HG02798 (cell line): ENCODE measurements around the gene COL15A1.
"Not testable (repeated sequence)": the region's sequence is repeated elsewhere in the genome, so short reads cannot be mapped to it uniquely, and the experiment has no call there.

Source experiments
- ATAC-seq: cut with Tn5 transposase; IDR thresholded peaks from one replicate; pipeline ENCODE4 v1.9.1; 2021; ENCODE audit warnings: mild to moderate bottlenecking; ENCODE audit not compliant: unreplicated experiment, poor library complexity

The COL15A1 gene

DNA sequence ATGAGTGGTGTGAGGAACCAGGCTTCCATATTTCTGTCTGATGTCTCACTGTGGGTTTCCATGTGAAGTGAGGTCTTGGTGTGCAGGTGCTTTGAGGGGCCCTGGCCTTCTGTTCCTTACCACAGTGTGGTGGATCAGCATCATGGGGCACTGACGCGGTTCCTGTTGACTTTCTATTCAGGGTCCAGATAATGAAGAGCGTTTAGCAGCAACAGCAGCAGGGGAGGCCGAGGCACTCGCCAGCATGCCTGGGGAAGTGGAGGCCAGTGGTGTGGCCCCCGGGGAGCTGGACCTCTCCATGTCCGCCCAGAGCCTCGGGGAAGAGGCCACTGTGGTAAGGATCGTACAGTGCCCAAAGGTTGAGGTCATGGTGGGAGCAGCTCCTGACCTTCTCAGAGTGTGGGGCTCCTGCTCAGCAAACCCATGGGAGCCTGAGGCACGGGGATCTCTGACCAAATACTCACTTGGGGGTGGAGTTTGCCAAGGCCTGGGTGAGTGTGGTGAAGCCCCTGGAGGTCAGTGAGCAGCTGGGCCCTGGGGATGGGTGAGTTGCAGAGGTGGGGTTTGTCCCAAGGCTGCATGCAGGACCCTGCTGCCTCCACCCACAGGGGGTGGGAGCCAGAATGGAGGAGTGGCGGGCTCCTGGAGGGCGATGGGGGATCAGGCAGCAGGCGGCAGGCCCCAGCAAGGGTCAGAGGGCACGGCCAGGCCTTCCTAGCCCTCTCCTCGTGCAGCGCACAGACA, 61.2 kb downstream of the COL15A1 start:
- ATAC-seq, result no peak

DNA sequence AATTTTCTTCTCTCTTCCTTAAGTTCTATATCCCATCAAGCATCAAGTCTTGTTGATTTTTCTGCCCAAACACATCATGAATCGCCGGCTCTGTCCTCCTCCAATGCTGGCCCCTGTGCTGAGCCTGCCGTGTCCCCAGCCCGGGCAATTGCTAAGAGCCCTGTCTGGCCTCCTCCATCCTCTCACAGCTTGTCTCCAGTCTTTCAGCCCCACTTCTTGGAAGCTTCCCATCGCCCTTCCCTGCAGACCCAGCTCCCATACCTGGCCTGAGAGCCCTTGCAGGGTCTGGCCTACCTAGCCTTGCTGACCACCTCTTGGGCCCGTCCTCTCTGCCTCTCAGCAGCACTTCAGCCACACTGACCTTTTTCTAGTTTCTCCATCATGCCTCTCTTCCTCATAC, 61.9 kb downstream of the COL15A1 start:
- no peak for ATAC-seq

DNA sequence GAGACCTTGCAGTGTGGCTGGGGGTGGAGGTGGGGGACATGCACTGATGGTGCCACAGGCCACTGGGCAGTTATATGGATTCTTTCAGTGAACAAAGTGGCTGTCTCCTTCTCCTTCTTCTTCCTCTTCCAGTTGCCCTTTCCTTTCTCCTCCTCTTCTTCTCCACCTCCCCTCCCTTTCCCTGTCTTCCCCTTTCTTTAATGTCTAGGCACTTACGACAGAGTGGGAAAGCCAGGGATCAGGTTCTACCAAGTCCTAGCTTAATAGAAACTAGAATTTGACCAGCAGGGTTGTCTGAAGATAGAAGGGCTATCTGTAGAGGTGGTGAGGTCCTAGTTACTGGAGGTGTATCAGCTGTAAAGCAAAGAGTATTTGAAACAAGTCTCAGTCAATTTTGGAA, 62.8 kb downstream of the COL15A1 start:
- no peak for ATAC-seq

DNA sequence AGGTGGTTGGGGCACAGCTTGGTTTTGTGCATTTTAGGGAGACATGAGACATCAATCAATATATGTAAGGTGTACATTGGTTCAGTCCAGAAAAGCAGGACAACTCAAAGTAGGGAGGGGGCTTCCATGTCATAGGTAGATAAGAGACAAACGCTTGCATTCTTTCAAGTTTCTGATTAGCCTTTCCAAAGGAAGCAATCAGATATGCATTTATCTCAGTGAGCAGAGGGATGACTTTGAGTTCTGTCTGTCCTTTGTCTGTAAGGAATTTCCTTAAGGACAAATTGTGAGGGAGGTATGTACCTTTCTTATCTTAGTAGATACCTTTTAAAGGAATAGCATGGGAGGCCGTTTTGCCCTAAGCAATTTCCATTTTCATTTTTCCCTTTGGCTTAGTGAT, 63.3 kb downstream of the COL15A1 start:
- ATAC-seq, result no peak

DNA sequence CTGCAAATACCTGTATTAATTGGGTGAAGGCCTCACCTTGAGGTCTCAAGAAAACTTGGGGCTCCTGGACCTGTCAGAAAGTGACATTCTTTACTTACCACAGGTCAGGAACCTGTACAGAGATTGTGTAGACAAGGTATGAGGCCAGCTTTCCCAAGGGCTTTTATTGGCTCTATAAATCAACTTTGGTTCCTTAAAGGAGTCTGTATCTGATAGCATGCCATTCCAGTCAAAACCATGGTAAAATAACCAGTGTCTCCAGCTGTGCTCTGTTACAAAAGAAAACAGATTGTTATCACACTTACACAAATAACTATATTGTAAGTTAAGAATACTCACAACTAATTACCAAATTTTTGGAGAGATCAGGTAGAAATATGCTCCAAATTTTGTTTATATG, 64.5 kb downstream of the COL15A1 start:
- no peak for ATAC-seq

DNA sequence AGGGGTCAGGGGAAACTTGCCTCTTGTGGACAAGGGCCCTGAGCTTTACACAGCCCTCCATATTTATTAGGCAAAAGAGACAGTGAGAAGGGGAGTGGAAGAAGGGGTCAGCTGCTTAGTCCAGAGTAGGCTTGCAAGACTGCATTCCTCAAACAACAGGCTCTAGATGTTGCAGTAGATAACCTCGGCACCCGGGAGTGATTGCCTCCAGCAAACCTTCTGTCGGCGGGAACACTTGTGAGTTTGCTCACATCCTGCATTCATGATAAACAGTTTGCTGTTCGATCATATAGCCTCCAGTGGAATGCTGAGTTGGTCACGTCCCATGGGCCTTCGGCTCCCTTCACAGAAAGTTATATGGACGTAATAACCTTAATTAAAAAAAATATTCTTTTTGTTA, 66.7 kb downstream of the COL15A1 start:
- not testable (repeated sequence) for ATAC-seq

DNA sequence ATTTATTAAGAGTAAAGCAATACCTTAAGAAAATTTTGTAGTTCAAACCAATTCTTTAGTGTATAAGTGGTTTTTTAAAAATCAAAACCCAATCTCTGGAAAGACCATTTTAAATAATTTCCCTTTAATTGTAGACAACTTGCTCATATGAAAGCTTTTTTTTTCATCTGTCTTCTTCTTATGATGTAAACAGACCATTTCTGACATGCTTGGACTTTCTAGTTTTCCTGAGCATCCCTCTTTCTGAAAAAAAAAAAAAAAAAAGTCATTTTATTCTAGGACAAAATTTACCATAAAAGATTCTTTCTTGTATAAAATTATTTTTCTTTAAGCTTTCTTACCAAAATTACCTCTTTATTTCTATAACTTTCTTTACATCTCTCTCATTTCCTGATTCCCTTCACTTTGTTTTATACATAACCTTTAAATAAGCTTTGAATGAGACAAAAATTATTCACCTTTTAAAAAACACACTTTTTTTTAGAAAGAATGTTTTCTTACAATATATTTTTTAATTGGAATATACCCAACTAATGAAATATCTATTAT, 67.5 kb downstream of the COL15A1 start:
- no peak for ATAC-seq

DNA sequence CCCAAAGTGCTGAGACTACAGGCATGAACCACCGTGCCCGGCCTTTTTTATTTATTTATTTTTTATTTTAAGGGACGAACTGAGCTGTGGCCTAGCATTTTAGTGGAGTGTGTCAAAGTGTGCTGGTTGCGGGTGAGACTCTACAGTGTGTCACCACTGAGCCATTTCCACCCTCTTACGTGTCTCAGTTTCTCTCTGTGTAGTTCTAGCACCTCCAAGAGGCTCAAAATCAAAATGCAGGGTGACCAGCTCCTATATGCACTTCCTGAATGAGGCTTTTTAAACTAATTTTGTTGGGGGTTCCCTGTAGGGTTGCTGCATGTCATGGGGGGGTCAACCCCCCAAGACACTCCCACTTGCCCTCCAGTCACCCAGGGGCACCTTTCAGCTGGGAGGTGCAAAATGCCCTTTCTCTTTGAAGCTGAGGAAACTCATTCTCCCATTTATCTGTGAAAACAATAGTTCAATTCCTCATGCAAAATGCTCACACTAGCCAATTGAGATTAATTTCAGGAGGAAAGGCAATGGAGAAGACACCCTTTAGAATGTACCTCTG, 69.3 kb downstream of the COL15A1 start:
- no peak for ATAC-seq

DNA sequence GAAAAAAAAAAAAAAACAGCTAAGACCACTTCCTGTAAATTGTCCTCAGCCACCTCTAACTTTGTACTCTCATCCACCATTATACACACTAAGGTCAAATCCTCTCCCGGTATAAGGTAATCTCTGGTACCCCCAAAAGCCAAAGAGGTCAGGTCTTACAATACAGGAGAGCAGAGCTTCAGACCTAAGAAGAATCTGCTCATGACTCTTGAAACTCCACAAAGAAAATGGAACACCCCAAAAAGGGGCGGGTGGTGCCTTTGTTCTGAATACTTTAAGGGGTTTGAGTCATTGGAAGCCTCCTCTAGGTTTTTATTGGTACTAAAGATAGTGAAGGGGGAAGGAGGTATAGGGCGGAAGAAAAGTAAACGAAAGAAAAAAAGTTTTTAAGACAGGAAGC, 69.8 kb downstream of the COL15A1 start:
- no peak for ATAC-seq

DNA sequence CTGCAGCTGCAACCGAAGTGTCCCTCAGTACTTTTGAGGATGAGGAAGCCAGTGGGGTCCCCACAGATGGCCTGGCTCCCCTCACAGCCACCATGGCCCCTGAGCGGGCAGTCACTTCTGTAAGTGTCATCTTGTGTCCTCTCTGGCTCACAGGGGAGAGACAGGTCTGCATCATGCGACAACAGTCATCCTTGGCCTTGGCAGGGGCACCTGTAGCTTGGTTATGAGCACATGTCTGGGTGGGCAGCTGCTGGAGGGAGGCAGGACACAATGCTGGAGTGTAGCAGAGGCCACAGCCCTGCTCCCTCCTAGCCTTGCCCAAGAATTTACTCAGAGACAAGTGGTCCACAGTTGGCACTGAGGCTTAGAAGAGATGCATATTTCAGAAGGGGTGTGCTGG, 71.7 kb downstream of the COL15A1 start:
- no peak for ATAC-seq

DNA sequence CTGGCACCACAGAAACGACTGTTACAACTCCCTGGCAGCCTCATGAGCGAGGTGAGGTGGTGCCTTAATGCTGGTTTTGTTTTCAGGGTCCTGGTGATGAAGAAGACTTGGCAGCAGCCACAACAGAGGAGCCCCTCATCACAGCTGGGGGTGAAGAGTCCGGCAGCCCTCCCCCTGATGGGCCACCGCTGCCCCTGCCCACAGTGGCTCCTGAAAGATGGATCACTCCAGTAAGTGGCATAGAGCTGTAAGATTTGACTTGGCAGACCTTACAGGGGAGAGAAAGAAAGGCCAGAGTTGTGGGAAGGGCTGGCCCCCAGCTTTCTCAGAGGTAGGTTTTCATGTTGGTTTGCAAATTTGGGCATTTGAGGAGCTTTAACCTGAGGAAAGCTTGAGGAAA, 72.2 kb downstream of the COL15A1 start:
- ATAC-seq, result no peak

DNA sequence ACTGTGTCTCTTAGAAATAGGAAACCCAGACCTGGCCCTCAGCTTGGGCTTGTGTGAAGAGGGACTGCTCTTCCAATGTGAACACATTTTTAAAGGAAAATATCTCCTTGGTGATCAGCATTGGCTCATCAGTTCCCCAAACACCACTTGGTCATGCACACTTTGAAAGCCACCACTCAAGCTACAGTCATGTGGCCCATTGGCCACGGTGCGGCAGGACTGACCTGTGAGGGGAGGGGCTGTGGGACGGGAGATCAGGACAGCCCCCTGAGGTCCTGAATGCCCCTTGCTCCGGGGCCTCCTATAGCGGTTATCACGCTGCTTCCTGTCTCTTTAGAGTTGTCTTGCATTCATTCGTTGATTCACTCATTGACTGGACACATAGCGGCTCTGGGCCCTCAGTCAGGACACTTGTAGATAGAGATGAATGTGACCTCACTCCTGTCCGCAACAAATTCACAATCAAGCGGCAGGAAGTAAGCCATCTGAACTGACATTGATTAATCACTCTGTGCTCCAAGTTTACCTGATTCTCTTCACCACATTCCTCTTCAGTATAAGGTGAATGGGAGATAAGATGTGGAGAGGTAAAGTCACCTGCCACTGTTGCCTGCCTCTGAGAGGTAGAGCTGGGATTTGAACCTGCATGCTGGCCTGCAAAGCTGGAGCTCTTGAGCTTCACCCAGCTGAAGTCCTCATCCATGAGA, 73.1 kb downstream of the COL15A1 start:
- ATAC-seq, result no peak

DNA sequence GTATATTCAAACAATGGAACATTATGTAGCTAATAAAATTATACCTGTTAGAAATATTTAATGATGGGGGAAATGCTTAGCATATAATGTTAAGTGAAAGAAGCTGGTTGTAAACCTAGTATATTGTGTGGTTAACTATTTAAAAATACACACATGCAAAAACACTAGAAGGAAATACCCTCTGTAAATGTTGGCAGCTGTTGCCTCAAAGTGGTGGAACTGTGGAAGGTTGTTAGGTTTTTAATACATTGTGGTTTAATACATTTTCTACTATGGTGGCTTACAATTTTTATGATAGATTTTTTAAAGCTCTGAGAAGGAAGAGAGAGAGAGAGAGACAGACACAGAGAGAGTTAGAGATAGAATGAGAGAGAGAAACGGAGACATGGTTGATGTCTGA, 74.9 kb downstream of the COL15A1 start:
- no peak for ATAC-seq

DNA sequence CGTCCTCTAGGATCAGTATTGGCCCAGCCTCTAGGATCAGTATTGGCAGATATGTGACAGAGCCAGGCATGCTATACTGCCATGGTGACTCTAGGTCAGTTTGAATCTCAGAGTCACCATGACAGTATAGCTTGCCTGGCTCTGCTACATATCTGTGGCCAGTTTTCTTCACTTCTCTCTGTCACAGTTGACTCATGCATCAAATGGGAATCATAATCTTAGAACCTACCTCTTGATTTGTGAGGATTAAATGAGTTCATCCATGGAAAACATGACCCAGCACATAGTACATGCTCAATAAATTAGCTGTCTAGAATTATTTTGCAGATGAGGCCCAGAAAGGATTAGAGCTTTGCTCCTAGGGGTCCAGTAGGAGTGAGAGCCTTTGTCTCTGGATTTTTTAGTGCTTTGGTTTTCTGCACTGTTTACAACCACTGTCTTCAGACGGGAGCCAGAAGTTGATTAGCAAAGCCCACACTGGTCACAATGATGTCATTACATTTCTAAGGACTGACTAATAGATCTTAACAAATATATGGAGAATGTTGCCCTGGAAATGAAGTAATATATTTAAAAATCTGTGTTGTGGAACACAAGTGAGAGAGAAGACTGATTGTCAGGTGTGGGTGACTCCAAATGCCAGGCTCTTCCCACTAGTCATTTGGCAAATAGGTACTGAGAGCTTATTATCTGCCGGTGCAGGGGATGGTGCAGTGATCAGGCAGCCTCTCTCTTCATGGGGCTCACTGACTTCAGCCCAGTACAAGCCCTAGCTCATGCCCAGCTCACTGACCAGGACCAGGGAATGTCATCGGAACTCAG, 76.0 kb downstream of the COL15A1 start:
- no peak for ATAC-seq

DNA sequence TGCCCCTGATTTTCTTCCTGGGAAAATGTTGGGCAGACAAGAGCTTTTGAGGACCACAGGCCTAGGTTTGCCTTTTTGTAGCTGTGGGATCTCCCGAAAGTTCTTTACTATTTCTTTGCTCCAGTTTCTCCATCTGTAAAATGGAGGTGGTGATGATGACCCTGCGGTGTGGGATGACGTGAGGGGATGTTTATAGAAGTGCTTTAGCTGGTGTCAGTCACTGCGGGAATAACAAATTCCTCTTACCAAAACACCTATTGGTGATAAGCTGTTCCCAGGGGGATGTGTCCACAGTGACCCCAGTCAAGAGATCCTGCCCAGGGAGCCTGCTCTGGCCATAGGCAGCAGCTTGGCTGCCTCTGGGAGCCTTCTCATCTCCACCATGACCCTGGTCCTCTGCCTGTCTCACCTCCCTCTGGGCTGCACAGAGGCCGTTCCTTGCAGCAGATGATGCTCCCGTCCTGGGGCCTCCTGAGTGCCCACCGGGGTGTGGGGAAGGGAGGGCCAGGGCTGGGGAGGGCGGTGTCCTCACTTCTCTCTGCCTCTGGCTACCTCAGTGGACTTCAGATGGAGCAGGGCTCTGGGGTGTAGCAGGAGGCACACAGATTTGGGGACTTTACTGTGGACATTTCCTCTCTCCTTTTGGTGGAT, 77.2 kb downstream of the COL15A1 start:
- no peak for ATAC-seq

DNA sequence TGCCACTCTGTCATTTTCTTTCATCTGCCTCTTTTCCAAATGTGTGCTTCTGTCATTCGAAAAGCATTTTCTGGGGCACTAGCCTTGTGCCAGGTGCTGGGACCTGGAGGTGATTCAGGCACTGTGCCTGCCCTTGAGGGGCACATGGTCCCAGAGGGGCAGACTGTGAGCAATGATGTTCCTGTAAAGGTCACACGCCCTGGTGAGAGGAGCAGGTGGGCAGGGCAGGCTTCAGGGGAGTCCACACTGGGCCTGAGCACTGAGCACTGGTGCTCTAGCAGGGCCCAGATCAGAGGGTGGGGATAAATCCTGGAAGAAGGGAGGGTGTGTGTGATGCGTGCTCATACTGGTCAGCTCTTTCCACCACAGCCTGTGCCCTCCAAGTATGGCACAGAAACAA, 77.8 kb downstream of the COL15A1 start:
- no peak for ATAC-seq

DNA sequence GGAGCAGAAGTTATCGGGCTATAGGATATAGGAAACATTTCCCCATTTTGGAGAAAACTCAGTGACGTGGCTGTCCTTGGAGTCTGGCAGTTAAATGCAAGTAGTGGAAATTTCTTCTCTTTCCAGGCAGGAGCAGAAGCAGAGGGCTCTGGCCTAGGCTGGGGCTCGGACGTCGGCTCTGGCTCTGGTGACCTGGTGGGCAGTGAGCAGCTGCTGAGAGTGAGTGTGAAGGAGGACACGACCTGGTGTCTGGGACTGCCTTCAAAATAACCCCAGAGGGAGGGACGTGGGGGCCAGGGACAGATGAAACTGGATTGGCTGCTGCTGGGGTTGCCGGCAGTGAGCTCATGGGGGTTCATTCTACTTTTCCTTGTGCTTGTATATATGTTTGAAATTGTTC, 79.5 kb downstream of the COL15A1 start:
- no peak for ATAC-seq

DNA sequence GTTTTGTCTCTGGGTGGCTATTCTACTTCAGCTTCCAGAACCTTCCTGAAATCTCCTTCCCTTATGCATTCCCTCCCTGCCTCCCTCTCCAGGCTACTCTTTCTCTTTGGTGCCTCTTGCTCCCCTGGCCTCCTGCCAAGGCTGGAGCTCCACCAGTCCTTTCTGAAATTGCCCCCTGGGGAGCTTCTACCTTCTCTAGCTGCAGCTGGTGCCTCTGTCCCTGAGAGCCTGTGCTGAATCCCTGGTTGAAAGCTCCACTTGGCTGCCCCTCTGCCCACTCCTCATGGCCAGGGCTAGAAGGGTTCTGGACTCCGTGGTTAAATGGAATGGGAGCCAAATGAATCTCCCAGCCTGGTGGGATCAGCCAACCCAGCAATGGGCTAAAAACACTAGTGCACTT, 80.1 kb downstream of the COL15A1 start:
- no peak for ATAC-seq

DNA sequence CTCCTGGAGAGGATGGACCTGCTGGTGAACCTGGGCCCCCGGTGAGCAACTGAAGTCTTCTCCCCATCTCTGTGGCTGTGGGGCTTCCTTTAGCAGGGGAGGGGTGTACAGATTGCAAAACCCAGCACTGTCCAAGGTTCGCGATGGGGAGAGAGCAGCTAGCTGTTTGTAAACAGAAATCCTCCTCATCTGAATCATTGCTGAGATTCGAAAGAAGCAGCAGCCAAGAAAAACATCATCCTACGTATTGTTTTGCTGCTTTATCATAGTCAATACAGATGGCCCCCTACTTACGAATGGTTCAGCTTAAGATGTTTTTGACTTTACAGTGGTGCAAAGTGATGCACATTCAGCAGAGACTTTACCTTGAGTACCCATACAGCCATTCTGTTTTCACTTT, 81.3 kb downstream of the COL15A1 start:
- no peak for ATAC-seq

DNA sequence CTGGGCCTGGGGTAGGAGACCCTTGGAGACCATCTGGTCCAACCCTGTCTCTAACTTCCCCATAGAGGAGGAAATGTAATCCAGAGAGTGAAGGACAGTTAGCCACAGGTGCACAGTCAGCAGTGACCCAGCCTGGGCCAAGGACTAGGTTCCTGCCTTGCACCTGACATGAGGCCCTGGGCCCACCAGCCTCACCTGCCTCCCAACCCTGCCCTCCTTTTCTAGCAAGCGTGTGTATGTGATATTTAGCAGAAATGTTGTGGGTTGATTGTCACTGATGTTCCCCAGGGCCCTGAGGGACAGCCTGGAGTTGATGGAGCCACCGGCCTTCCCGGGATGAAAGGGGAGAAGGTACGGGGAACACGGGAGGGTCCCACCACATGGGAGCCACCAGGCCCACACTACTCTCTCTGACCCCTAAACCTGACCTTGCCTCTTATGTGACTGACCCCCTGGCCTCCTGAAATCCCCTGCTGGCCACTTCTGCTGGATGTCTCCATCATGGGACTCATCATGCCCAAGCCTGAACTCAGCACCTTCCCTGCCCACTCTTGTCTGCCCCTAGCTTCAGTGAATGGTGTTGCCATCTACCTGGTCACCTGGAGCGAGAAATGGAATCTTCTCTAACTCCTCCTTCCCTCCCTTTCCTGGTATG, 82.0 kb downstream of the COL15A1 start:
- ATAC-seq, result no peak
